ENCODE measurements around the gene TRIM46. TPM values are rescaled to one million over a fixed set of nuclear protein-coding genes. Genes with fewer than 3 reads are reported as not detected.

The TRIM46 gene
- total RNA-seq, 1 experiment from 2014 or later, result 18.4 TPM

DNA sequence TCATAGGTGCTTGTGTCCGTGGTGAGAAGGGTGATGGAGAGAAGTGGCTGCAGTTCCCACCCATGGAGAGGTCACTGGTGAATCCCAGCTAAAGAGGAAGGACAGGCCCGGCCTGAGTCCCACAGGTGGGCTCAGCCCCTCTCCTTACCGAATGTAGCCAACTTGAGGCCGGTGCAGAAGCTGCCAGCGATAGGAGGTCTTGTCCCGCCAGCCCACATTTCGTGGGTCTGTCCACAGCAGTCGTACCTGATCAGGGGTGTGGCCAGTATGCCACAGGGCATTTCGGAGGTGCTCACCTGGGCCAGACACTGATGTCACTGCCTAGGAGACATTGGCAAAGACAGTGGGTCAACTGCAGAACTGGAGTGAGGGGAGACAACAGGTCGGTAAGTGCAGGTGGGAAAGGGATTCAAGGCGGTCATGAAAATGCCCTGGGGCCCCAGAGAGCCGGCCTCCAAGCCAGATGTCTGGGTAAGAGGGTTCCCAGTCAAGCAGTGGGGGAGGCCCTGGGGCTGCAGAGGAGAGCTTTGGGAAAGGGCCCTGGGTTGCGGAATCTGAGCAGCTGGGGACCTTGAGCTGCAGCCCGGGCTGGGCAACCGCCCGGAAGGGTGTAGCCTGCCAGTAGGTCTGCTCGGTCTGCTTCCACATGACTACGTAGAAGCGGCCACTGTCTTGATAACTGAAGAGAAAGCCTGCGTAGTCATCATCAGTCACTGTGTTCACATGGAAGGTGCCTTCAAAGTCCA lies 23.4 kb downstream of the TRIM46 start:
- Histone ChIP-seq H3K14ac (ENCODE audit: insufficient read depth, low read length) (peak overlapping the region; percentile 74; the same call in 1 of the 2 replicates), H3K18ac (ENCODE audit: insufficient read length, low read depth, low read length) (peak overlapping the region; percentile 59), H3K27ac (ENCODE audit: insufficient read length, low read depth, low read length) (peak overlapping the region; percentile 80), H2BK15ac (ENCODE audit: low read depth, low read length) (no peak overlapping the region), H2AK5ac (ENCODE audit: insufficient read length, low read length) (peak overlapping the region; percentile 1), H3K4me1 (ENCODE audit: insufficient read depth, low read length) (peaks cover 10% of the 10 kb centered on the region), H2BK5ac (ENCODE audit: insufficient read length, low read length) (no peak overlapping the region), H3K23ac (ENCODE audit: insufficient read length, low read depth, low read length) (no peak overlapping the region), H3K56ac (ENCODE audit: insufficient read length, low read depth, low read length) (no peak overlapping the region), H3K9me3 (ENCODE audit: control insufficient read depth, low read depth, low read length) (no peaks in the 10 kb centered on the region), H2BK120ac (ENCODE audit: low read depth, low read length, poor library complexity, severe bottlenecking) (peak overlapping the region; percentile 38), H3K4ac (ENCODE audit: low read depth, low read length) (peak overlapping the region; percentile 51), H4K91ac (ENCODE audit: insufficient read length, low read depth, low read length) (peak overlapping the region; percentile 28), H3K4me2 (ENCODE audit: insufficient read depth, insufficient read length, low read length) (peak overlapping the region; percentile 95), H4K8ac (replicated peaks; ENCODE audit: insufficient read length, low read depth, low read length) (no peak overlapping the region), H3K27me3 (ENCODE audit: insufficient read depth, low read length) (no peaks in the 10 kb centered on the region), H4K5ac (ENCODE audit: insufficient read length, low read depth, low read length) (peak overlapping the region; percentile 53), H3K23me2 (ENCODE audit: insufficient read length, low read depth, low read length, poor library complexity, severe bottlenecking) (peaks cover 28% of the 10 kb centered on the region), H2BK20ac (ENCODE audit: low read depth, low read length, poor library complexity, severe bottlenecking) (no peak overlapping the region), H3K79me2 (ENCODE audit: insufficient read depth, low read length) (peaks cover 13% of the 10 kb centered on the region; the same call in 1 of the 2 replicates), H3T11ph (ENCODE audit: low read length) (no peak overlapping the region), H2BK12ac (ENCODE audit: insufficient read length, low read depth, low read length) (peak overlapping the region; percentile 71), H3K79me1 (ENCODE audit: insufficient read depth, low read depth, low read length, poor library complexity, severe bottlenecking) (no peaks in the 10 kb centered on the region), H4K20me1 (ENCODE audit: control insufficient read depth, insufficient read depth, insufficient read length) (peaks cover 3% of the 10 kb centered on the region), H3K9ac (ENCODE audit: extremely low read depth, insufficient read length, low read length) (peak overlapping the region; percentile 66), H2AFZ (ENCODE audit: low read length) (no peak overlapping the region)
- peaks cover 62 to 68% (median 64%) of the 10 kb centered on the region in 3 experiments for H3K36me3 Mint-ChIP-seq (ENCODE audit: insufficient read depth in 1 of 3, low read depth in 3 of 3)
- TF ChIP-seq, protein P1, sequence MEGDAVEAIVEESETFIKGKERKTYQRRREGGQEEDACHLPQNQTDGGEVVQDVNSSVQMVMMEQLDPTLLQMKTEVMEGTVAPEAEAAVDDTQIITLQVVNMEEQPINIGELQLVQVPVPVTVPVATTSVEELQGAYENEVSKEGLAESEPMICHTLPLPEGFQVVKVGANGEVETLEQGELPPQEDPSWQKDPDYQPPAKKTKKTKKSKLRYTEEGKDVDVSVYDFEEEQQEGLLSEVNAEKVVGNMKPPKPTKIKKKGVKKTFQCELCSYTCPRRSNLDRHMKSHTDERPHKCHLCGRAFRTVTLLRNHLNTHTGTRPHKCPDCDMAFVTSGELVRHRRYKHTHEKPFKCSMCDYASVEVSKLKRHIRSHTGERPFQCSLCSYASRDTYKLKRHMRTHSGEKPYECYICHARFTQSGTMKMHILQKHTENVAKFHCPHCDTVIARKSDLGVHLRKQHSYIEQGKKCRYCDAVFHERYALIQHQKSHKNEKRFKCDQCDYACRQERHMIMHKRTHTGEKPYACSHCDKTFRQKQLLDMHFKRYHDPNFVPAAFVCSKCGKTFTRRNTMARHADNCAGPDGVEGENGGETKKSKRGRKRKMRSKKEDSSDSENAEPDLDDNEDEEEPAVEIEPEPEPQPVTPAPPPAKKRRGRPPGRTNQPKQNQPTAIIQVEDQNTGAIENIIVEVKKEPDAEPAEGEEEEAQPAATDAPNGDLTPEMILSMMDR (conservative IDR thresholded peaks at IDR 0.05), result no peak
- WGBS (ENCODE audit: extremely low coverage, insufficient read length, low lambda C conversion rate), result no CpG with 5 or more reads among the region's 20 CpGs
- no peak for DNase-seq
- peaks cover 3% of the 10 kb centered on the region for H3K27me3 Mint-ChIP-seq (ENCODE audit: low read depth)
- peak overlapping the region; percentile 98 to 99 (median 98) for H3K27ac Mint-ChIP-seq
- peak overlapping the region; percentile 95 to 99 for H3K4me3 Mint-ChIP-seq
- peaks cover 3 to 4% of the 10 kb centered on the region in 2 experiments; a peak in 4 of 5 replicates for H3K9me3 Mint-ChIP-seq
- peaks cover 30 to 44% of the 10 kb centered on the region in 2 experiments for H3K4me1 Mint-ChIP-seq

Measured in H9 (cell line).